Heart left ventricle (tissue), 13 donors: ENCODE measurements around the gene CD8B2.
"Not testable (repeated sequence)": the region's sequence is repeated elsewhere in the genome, so short reads cannot be mapped to it uniquely, and the experiment has no call there.

Experiments
- CTCF ChIP-seq, 12 donors: fragments of 200-600 bp; sonication (generic) in 4 of 12; IDR thresholded peaks; one replicate each; pipeline versions ENCODE4 v1.5.0 to v1.8.0; 2018 to 2022; ENCODE audit warnings: antibody characterized with exemption in 12 of 12, mild to moderate bottlenecking in 5 of 12
- POLR2A ChIP-seq, 2 donors: fragments of 450-650 bp; IDR thresholded peaks; one replicate each; pipeline ENCODE4 v1.6.1; 2017; ENCODE audit warnings: antibody characterized with exemption in 2 of 2, mild to moderate bottlenecking in 2 of 2, moderate library complexity in 2 of 2
- donor health status: ischemic (EF 13 %, LVEDD 7.1; RV severe dilation, severe dysfunction).
- donor health status: DM: no; HTN: yes; CAD: no.
- donor health status: DM: no; HTN: no; CAD: no.
- donor health status: ischemic (EF 25% LVEDD 6.9; RV normal size, moderate dysfunction).
- donor health status: ischemic (EF 25% LVEDD 5.7; RV mildly dilated, moderate dysfunction).
- donor health status: ischemic (EF 35%, LVEDD 5.7; RV mildly dilated, moderate dysfunction).
- donor health status: nonischemic (EF 11% LVEDD 7.7; RV severe dilation, severe dysfunction).
- donor health status: DM: yes; HTN: yes; CAD: no.
- donor health status: PGD.
- donor health status: ischemic (EF 29% LVEDD 5.4; RV normal size, mild dysfunction).
- donor health status: nonischemic (EF 23%, LVEDD 6.1; RV moderate dilation, normal function).

GRCh38 chr2:106468107-106468506 is 19.1 kb upstream of the CD8B2 start, which contains the start of gene RGPD3:
- TF ChIP-seq CTCF, POLR2A (IDR thresholded peaks at IDR 0.05): not testable (repeated sequence)
